Skeletal muscle tissue (tissue), 4 donors: ENCODE results near the gene RCOR3. TPM values are rescaled to one million over a fixed set of nuclear protein-coding genes. Genes with fewer than 3 reads are reported as not detected.

Experiments used
- H3K27ac ChIP-seq: one replicate; pipeline ENCODE4 v1.7.0; 2013; ENCODE audit warnings: mild to moderate bottlenecking, low read depth, low read length, inconsistent platforms
- H3K27me3 ChIP-seq, 3 donors: one replicate each; pipeline ENCODE4 v1.7.0; 2013; ENCODE audit warnings: low read length in 3 of 3; ENCODE audit not compliant: control insufficient read depth in 3 of 3, insufficient read depth in 3 of 3
- H3K36me3 ChIP-seq, 3 donors: one replicate each; pipeline ENCODE4 v1.7.0; 2013; ENCODE audit warnings: low read length in 3 of 3; ENCODE audit not compliant: control insufficient read depth in 3 of 3, insufficient read depth in 3 of 3
- H3K4me1 ChIP-seq, 3 donors: one replicate each; pipeline ENCODE4 v1.7.0; 2013; ENCODE audit warnings: low read length in 3 of 3, mild to moderate bottlenecking in 3 of 3; ENCODE audit not compliant: control insufficient read depth in 3 of 3, insufficient read depth in 3 of 3
- H3K4me3 ChIP-seq, 3 donors: one replicate each; pipeline ENCODE4 v1.7.0; 2013; ENCODE audit warnings: low read length in 3 of 3
- H3K9ac ChIP-seq, 3 donors: one replicate each; pipeline ENCODE4 v1.7.0; 2013; ENCODE audit warnings: low read length in 3 of 3, mild to moderate bottlenecking in 3 of 3, moderate library complexity in 2 of 3, low read depth in 1 of 3
- H3K9me3 ChIP-seq, 3 donors: one replicate each; pipeline ENCODE4 v1.7.0; 2013; ENCODE audit warnings: low read length in 3 of 3; ENCODE audit not compliant: control insufficient read depth in 3 of 3
- total RNA-seq: library from RNA; depleted of rRNA; stranded (reverse); fragments of >200 nt; gene quantifications from one replicate; pipeline ENCODE4 v1.2.3, GENCODE V29; 2014
- donor health status: Osteomylitis.

The RCOR3 gene
- total RNA-seq, 1 donor from 2014 or later: 38.6 TPM

DNA sequence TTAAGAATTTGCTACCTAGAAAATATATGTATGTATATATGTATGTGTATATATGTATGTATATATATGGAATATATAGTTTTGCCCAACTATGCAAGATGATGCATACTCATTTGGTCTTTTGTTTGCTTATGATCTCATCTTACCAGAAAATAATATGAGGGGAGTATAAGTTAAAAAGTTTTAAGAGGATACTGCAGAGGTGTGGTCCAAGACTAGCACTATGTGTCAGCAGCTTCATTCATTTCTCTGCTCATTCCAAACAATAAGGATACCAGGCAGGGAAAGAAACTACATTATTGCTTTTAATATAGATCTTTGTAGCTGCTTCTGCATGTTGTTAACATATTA is 22.8 kb downstream of the RCOR3 start:
- Histone ChIP-seq H3K4me3 (no peak overlapping the region), H3K27me3 (no peaks in the 10 kb centered on the region), H3K9me3 (no peaks in the 10 kb centered on the region), H3K4me1 (peaks cover 1 to 9% (median 3%) of the 10 kb centered on the region in 3 donors), H3K27ac (no peak overlapping the region), H3K36me3 (peaks cover 12 to 35% (median 24%) of the 10 kb centered on the region in 3 donors), H3K9ac (no peak overlapping the region)

DNA sequence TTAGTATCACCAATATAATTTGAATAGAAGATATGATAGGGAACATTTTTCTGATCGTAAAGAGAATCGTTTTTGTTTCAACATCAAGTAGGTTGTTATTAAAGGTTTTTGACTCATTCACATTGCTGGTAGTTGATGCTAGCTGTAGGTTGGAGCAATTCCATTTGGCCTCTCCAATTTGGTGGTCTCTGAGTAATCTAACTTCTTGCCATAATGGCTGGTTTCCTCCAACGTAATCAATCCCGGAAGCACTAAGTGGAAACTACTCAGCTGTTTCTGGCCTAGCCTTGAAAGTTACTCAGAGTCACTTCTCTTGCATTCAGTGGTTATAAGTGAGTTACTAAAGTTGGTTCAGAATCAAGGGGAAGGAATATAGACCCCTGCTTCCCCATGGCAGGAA is 26.0 kb downstream of the RCOR3 start:
- Histone ChIP-seq H3K4me1 (peaks cover 4 to 13% (median 6%) of the 10 kb centered on the region in 3 donors), H3K9ac (no peak overlapping the region), H3K27ac (no peak overlapping the region), H3K36me3 (peaks cover 21 to 34% (median 33%) of the 10 kb centered on the region in 3 donors), H3K9me3 (no peaks in the 10 kb centered on the region), H3K27me3 (no peaks in the 10 kb centered on the region), H3K4me3 (no peak overlapping the region)

- no peak overlapping the region for H3K9ac ChIP-seq
- H3K36me3 ChIP-seq: peaks cover 34 to 45% (median 37%) of the 10 kb centered on the region in 3 donors
- H3K27ac ChIP-seq: peak overlapping the region; percentile 23
- H3K27me3 ChIP-seq: no peaks in the 10 kb centered on the region
- no peak overlapping the region for H3K4me3 ChIP-seq
- peaks cover 4 to 8% (median 6%) of the 10 kb centered on the region in 3 donors for H3K4me1 ChIP-seq
- H3K9me3 ChIP-seq: no peaks in the 10 kb centered on the region
These were observed 28.1 kb downstream of the RCOR3 start for GRCh38 chr1:211287218-211287617.

DNA sequence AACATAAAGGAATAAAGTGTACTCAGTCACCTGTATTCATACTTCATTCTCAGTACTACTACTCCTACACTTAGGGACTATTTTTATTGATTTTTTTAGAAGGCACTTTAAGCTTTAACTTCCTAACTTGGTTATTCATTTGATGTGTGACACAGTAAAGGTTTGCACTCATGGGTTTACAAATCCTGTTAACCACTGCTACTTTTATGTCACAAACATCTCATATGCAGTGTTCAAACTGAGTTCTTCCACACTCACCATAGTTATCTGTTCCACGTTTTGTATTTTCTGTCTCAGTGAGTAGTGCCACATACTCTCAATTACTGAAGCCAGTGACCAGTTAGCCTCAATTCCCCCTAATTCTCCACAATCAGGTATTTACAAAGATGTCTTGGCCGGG is 33.2 kb downstream of the RCOR3 start:
- Histone ChIP-seq H3K9me3 (no peaks in the 10 kb centered on the region), H3K4me1 (peaks cover 0 to under 1% (median under 1%) of the 10 kb centered on the region in 3 donors), H3K27me3 (no peaks in the 10 kb centered on the region), H3K9ac (no peak overlapping the region), H3K27ac (no peak overlapping the region), H3K36me3 (peaks cover 31 to 55% (median 48%) of the 10 kb centered on the region in 3 donors), H3K4me3 (no peak overlapping the region)

GRCh38 chr1:211296396-211296795 is 37.2 kb downstream of the RCOR3 start:
- Histone ChIP-seq H3K27ac (no peak overlapping the region), H3K27me3 (no peaks in the 10 kb centered on the region), H3K9ac (no peak overlapping the region), H3K9me3 (no peaks in the 10 kb centered on the region), H3K4me1 (no peaks in the 10 kb centered on the region), H3K36me3 (peaks cover 15 to 51% (median 42%) of the 10 kb centered on the region in 3 donors), H3K4me3 (no peak overlapping the region)

- H3K9ac ChIP-seq: no peak overlapping the region
- no peak overlapping the region for H3K4me3 ChIP-seq
- H3K36me3 ChIP-seq: peaks cover 6 to 34% (median 24%) of the 10 kb centered on the region in 3 donors
- H3K9me3 ChIP-seq: no peaks in the 10 kb centered on the region
- no peaks in the 10 kb centered on the region for H3K27me3 ChIP-seq
- no peak overlapping the region for H3K27ac ChIP-seq
- peaks cover 0 to 3% (median 0%) of the 10 kb centered on the region in 3 donors for H3K4me1 ChIP-seq
These were observed 45.9 kb downstream of the RCOR3 start for GRCh38 chr1:211305044-211305443.

GRCh38 chr1:211309617-211310016 is 50.5 kb downstream of the RCOR3 start:
- H3K36me3 ChIP-seq: peaks cover 10 to 41% (median 19%) of the 10 kb centered on the region in 3 donors

DNA sequence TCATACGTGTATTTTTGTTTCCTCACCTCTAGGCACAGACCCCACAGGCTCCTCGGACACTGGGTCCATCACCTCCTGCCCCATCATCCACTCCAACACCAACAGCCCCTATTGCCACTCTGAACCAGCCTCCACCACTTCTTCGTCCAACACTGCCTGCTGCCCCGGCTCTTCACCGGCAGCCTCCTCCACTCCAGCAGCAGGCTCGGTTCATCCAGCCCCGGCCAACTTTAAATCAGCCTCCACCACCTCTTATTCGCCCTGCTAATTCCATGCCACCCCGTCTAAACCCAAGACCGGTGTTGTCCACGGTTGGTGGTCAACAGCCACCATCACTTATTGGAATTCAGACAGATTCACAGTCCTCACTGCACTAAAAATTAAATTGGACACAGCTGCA is 54.2 kb downstream of the RCOR3 start:
- H3K9ac ChIP-seq: no peak overlapping the region
- no peaks in the 10 kb centered on the region for H3K9me3 ChIP-seq
- H3K27me3 ChIP-seq: no peaks in the 10 kb centered on the region
- H3K4me3 ChIP-seq: no peak overlapping the region
- H3K4me1 ChIP-seq: no peaks in the 10 kb centered on the region
- no peak overlapping the region for H3K27ac ChIP-seq
- peaks cover 17 to 36% (median 30%) of the 10 kb centered on the region in 3 donors for H3K36me3 ChIP-seq

More at GRCh38 chr1:211309617-211310016, 50.5 kb downstream of the RCOR3 start:
- no peaks in the 10 kb centered on the region for H3K27me3 ChIP-seq
- no peak overlapping the region for H3K27ac ChIP-seq
- no peak overlapping the region for H3K9ac ChIP-seq
- no peak overlapping the region for H3K4me3 ChIP-seq
- no peaks in the 10 kb centered on the region for H3K9me3 ChIP-seq
- peaks cover 0 to 3% (median 0%) of the 10 kb centered on the region in 3 donors for H3K4me1 ChIP-seq

- Histone ChIP-seq H3K4me3 (no peak overlapping the region), H3K9ac (no peak overlapping the region), H3K4me1 (peaks cover 0 to 4% (median 0%) of the 10 kb centered on the region in 3 donors), H3K9me3 (no peaks in the 10 kb centered on the region), H3K27me3 (no peaks in the 10 kb centered on the region), H3K27ac (no peak overlapping the region), H3K36me3 (peaks cover 7 to 20% (median 14%) of the 10 kb centered on the region in 3 donors)
These were observed 59.6 kb downstream of the RCOR3 start for GRCh38 chr1:211318576-211319280.

- no peaks in the 10 kb centered on the region for H3K27me3 ChIP-seq
- no peak overlapping the region for H3K4me3 ChIP-seq
- H3K4me1 ChIP-seq: peaks cover 0 to 4% (median 0%) of the 10 kb centered on the region in 3 donors
- no peak overlapping the region for H3K9ac ChIP-seq
- H3K27ac ChIP-seq: no peak overlapping the region
- H3K36me3 ChIP-seq: peaks cover 5 to 9% (median 7%) of the 10 kb centered on the region in 3 donors
- H3K9me3 ChIP-seq: no peaks in the 10 kb centered on the region
These were observed 60.7 kb downstream of the RCOR3 start for GRCh38 chr1:211319892-211320291.
